Activated CD8-positive, alpha-beta T cell treated with anti-CD3 and anti-CD28 coated beads, Interleukin-2, amount 10 ng/mL, durations not matched to agents 7 days and 5 days (primary cell): Measurements from ENCODE around the gene UFC1. TPM values are rescaled to one million over a fixed set of nuclear protein-coding genes. Genes with fewer than 3 reads are reported as not detected.
"Not testable (repeated sequence)": the region's sequence is repeated elsewhere in the genome, so short reads cannot be mapped to it uniquely, and the experiment has no call there.

Source experiments
- ATAC-seq: fragments of 150-1000 bp; cut with Tn5 transposase; one replicate; pipeline ENCODE4 v1.10.0; 2021; ENCODE audit warnings: moderate library complexity
- CTCF ChIA-PET: fragments of 350-600 bp; sonication (Branson Sonifier 250); formaldehyde crosslinking; loops from one replicate; lab custom pipeline; 2021; ENCODE audit warnings: antibody characterized with exemption; lab: Charles Lee
- POLR2A ChIA-PET: fragments of 350-600 bp; sonication (Branson Sonifier 250); formaldehyde crosslinking; loops from one replicate; lab custom pipeline; 2021; ENCODE audit warnings: antibody characterized with exemption; lab: Charles Lee
- DNase-seq: peaks from one replicate; pipeline ENCODE4 v3.0.0-alpha.2; 2020
- H3K27ac Mint-ChIP-seq: one replicate; pipeline ENCODE4 v1.8.0; 2021; ENCODE audit warnings: mild to moderate bottlenecking, mixed read lengths
- H3K27me3 Mint-ChIP-seq: one replicate; pipeline ENCODE4 v1.8.0; 2021; ENCODE audit warnings: low read depth, mixed read lengths
- H3K36me3 Mint-ChIP-seq: one replicate; pipeline ENCODE4 v1.8.0; 2021; ENCODE audit warnings: low read depth, mixed read lengths
- H3K4me1 Mint-ChIP-seq: one replicate; pipeline ENCODE4 v1.8.0; 2021; ENCODE audit warnings: low read depth, mixed read lengths
- H3K4me3 Mint-ChIP-seq: one replicate; pipeline ENCODE4 v1.8.0; 2021; ENCODE audit warnings: mild to moderate bottlenecking, mixed read lengths
- H3K9me3 Mint-ChIP-seq: one replicate; pipeline ENCODE4 v1.8.0; 2022; ENCODE audit warnings: mixed read lengths; ENCODE audit not compliant: insufficient read depth
- total RNA-seq, 2 experiments: library from RNA; stranded (reverse); gene quantifications; one replicate each; pipeline ENCODE4 v1.2.3, GENCODE V29; 2021

The UFC1 gene
- total RNA-seq = 100 to 1,000 TPM; 103 to 104 TPM

DNA sequence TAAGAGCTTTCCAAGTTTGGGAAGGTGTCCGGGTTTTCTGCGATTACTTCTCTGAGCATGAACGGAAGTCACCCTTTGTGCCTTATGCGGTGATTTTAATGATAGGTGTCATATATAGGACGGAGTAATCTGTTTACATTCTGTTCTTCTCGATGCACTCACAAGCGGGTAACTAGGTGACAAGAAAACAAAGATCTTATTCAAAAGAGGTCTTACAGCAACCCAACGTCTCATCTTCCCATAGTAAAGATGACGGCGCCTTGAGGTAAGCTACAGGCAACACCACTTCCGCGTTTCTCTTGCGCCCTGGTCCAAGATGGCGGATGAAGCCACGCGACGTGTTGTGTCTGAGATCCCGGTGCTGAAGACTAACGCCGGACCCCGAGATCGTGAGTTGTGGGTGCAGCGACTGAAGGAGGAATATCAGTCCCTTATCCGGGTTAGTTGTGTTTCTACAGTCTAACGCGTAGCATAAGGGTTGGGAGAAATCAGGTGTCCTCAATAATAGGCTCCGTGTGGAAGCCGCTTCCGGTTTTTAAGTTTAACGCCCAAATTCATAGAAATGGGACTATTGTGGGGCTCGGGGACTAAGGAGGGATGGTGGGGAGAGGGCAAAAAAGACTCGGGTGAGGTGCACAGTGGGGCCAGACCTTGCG is at the start of gene UFC1:
TSS of gene UFC1 (plus strand) at position 297 of the 656 bp plus-strand sequence. CDS start at position 317, 20 bp downstream.
- POLR2A ChIA-PET = interaction anchor here (0.6 to 6.3 kb wide), 16 partner anchors 8 to 236 kb away, joined by 3 to 51 read pairs (median 6); partner anchors contain the start of genes ARHGAP30, B4GALT3, DEDD and NDUFS2
- peak within 1 kb of the TSS; percentile 88 for H3K4me3 Mint-ChIP-seq
- peak within 1 kb of the TSS; percentile 100 for H3K27ac Mint-ChIP-seq
- CTCF ChIA-PET = interaction anchor here (0.8 to 3.1 kb wide), 8 partner anchors 12 to 156 kb away, joined by 3 to 38 read pairs (median 4); partner anchors contain the start of genes B4GALT3, DEDD, PPOX and TOMM40L
- no peaks in the 10 kb centered on the region for H3K27me3 Mint-ChIP-seq
- H3K9me3 Mint-ChIP-seq = no peaks in the 10 kb centered on the region
- ATAC-seq = peak; percentile 94
- H3K36me3 Mint-ChIP-seq = peaks cover 26% of the 10 kb centered on the region
- peak; percentile 91 for DNase-seq
- peaks cover 26% of the 10 kb centered on the region for H3K4me1 Mint-ChIP-seq

DNA sequence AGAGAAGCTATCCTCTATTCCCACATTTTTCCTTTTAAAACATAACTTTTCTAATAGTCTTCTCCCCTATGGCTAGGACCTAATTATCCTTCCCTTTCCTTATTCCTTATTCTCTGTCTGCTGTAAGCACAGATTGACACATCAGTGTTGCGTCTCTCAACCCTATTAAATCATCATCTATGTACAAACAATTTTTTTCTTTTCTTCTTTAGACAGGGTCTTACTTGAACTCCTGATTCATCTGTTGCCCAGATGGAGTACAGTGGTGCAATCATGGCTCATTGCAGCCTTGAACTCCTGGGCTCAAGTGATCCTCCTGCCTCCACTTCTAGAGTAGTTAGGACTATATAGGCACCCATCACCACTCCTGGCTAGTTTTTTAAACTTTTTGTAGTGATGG is 47.3 kb upstream of the UFC1 start:
- Mint-ChIP-seq H3K27me3 (no peaks in the 10 kb centered on the region), H3K9me3 (no peaks in the 10 kb centered on the region), H3K4me1 (peaks cover 6% of the 10 kb centered on the region), H3K27ac (no peak overlapping the region), H3K4me3 (no peak overlapping the region), H3K36me3 (peaks cover 25% of the 10 kb centered on the region)
- ATAC-seq (no peak), DNase-seq (no peak)
- CTCF ChIA-PET = interaction anchor here (2.5 kb wide), 1 partner anchor 35 kb away, joined by 9 read pairs; no protein-coding TSS in a partner anchor
- POLR2A ChIA-PET = no interaction called here

DNA sequence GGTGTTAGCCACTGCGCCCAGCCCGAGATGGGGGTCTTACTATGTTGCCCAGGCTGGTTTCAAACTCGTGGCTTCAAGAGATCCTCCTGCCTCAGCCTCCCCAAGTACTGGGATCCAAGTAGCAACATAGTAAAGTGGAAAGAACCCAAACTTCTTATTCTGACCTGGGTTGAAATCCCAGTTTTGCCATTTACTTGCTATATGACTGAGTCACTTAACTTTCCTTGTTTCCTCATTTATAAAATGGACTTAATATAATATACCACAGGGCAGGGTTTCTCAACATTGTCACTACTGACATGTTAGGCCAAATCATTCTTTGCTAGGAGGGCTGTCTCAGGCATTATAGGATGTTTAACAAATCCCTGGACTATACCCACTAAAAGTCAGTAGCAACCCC is 42.7 kb upstream of the UFC1 start:
- ChIA-PET POLR2A (no interaction called here), CTCF (interaction anchor here (2.7 kb wide), 1 partner anchor 14 kb away, joined by 10 read pairs; no protein-coding TSS in a partner anchor)
- no peaks in the 10 kb centered on the region for H3K9me3 Mint-ChIP-seq
- ATAC-seq = no peak
- DNase-seq = no peak
- H3K4me3 Mint-ChIP-seq = no peak overlapping the region
- peaks cover 24% of the 10 kb centered on the region for H3K36me3 Mint-ChIP-seq
- H3K4me1 Mint-ChIP-seq = peaks cover 38% of the 10 kb centered on the region
- H3K27me3 Mint-ChIP-seq = no peaks in the 10 kb centered on the region
- no peak overlapping the region for H3K27ac Mint-ChIP-seq

DNA sequence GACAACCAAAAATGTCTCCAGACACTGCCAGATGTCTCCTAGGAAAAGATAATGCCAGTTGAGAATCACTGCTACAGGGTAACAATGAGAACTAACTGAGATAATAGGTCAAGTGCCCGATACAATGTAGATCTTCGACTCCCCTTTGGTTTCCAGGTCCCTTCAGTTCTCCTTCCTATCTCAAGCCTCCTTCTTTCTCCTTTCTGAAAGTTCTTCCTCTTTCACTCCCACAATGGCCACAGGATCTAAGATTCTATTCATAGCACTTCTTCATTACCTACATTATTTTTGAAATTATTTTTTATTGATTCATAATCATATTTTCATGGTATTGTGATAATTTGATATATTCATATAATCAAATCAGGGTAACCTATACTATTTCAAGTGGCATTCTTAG is 42.3 kb upstream of the UFC1 start:
- DNase-seq = no peak
- Mint-ChIP-seq H3K27me3 (no peaks in the 10 kb centered on the region), H3K36me3 (peaks cover 22% of the 10 kb centered on the region), H3K4me3 (no peak overlapping the region), H3K4me1 (peaks cover 42% of the 10 kb centered on the region), H3K9me3 (no peaks in the 10 kb centered on the region), H3K27ac (no peak overlapping the region)
- no peak for ATAC-seq
- ChIA-PET CTCF (interaction anchor here (0.9 to 2.7 kb wide), 5 partner anchors 11 to 113 kb away, joined by 3 to 11 read pairs (median 4); partner anchors contain the start of gene KLHDC9), POLR2A (interaction anchor here (0.6 to 1.0 kb wide), 2 partner anchors 21 to 84 kb away, joined by 3 read pairs; partner anchors contain the start of gene DEDD)

DNA sequence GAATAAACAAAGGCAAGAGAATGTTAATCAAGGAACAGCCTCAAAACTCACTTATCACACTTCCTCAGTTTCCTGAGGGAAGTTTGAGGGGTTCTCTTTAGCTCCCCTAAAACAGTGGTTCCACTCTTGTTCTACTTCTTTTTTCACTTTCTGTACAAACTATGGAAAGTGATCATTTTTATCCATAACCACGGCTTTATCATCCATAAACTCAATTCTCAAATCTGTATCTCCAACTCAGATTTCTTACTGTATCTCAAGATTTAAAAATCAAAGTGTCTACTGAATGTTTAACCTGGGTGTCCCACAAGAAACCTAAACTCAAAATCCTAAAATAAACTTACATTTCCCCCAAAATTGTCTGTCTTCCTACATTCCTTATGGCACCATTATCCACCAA is 39.9 kb upstream of the UFC1 start:
- DNase-seq (no peak), ATAC-seq (no peak)
- ChIA-PET POLR2A (no interaction called here), CTCF (interaction anchor here (0.7 to 2.7 kb wide), 3 partner anchors 16 to 17 kb away, joined by 4 to 10 read pairs (median 5); partner anchors contain the start of gene KLHDC9)
- Mint-ChIP-seq H3K4me3 (no peak overlapping the region), H3K9me3 (no peaks in the 10 kb centered on the region), H3K4me1 (peaks cover 53% of the 10 kb centered on the region), H3K27me3 (no peaks in the 10 kb centered on the region), H3K36me3 (peaks cover 23% of the 10 kb centered on the region), H3K27ac (no peak overlapping the region)

DNA sequence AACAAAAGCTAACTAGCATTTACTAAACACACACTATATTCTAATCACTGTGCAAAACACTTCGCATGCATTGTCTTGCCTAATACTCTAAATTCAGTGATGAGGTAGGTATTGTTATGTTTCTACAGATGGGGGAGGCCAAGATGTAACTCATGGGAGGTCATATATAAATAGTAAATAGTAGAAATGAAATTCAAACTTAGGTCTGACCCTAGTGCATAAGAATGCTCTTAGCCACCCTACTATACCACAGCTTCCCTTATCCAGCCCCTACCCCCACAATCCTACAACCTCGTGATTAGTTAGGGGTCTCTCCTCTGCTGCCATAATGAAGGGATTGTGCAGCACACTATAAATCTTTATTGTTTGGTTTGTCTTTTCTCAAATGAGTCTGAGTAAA is 39.2 kb upstream of the UFC1 start:
- H3K27me3 Mint-ChIP-seq = no peaks in the 10 kb centered on the region
- no peaks in the 10 kb centered on the region for H3K9me3 Mint-ChIP-seq
- no peak overlapping the region for H3K4me3 Mint-ChIP-seq
- CTCF ChIA-PET = interaction anchor here (0.7 to 1.3 kb wide), 3 partner anchors 13 to 18 kb away, joined by 3 to 5 read pairs (median 4); partner anchors contain the start of gene KLHDC9
- no peak for ATAC-seq
- H3K4me1 Mint-ChIP-seq = peaks cover 59% of the 10 kb centered on the region
- POLR2A ChIA-PET = no interaction called here
- peaks cover 24% of the 10 kb centered on the region for H3K36me3 Mint-ChIP-seq
- DNase-seq = no peak
- peak overlapping the region; percentile 12 for H3K27ac Mint-ChIP-seq

DNA sequence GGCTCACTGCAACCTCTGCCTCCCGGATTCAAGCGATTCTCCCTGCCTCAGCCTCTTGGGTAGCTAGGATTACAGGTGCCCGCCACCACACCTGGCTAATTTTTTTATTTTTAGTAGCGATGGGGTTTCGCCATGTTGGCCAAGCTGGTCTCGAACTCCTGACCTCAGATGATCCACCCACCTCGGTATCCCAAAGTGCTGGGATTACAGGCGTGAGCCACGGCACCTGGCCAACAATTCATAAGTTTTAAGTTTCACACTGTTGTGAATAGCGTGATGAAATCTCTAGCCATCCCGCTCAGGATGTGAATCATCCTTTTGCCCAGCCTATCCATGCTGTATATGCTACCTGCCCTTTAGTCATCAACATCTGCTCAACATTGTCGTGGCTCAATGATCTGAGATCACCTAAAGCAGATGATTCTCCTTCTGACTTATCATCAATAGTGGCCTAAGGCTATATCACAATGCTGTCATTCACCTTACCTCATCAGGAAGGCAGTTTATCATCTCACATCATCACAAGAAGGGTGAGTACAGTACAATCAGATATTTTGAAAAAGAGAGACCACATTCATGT is 38.6 kb upstream of the UFC1 start:
- ChIA-PET CTCF (interaction anchor here (0.8 kb wide), 1 partner anchor 13 kb away, joined by 3 read pairs; no protein-coding TSS in a partner anchor), POLR2A (no interaction called here)
- H3K27ac Mint-ChIP-seq = no peak overlapping the region
- DNase-seq (no peak), ATAC-seq (no peak)
- no peaks in the 10 kb centered on the region for H3K9me3 Mint-ChIP-seq
- peaks cover 29% of the 10 kb centered on the region for H3K36me3 Mint-ChIP-seq
- H3K27me3 Mint-ChIP-seq = no peaks in the 10 kb centered on the region
- H3K4me3 Mint-ChIP-seq = no peak overlapping the region
- peaks cover 65% of the 10 kb centered on the region for H3K4me1 Mint-ChIP-seq

DNA sequence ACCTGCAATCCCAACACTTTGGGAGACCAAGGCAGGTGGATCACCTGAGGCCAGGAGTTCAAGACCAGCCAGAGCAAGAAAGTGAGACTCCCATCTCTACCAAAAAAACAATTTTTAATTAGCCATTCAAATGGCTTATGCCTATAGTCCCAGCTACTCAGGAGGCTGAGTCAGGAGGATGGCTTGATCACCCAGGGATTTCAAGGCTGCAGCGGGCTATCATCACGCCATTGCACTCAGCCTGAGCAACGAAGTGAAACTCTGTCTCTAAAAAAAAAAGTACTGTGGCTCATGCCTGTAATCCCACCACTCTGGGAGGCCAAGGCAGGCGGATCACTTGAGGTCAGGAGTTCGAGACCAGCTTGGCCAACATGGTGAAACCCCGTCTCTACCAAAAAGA is 37.8 kb upstream of the UFC1 start:
- ChIA-PET CTCF (interaction anchor here (1.0 to 2.4 kb wide), 2 partner anchors 16 to 65 kb away, joined by 4 to 11 read pairs; partner anchors contain the start of gene DEDD), POLR2A (interaction anchor here (0.6 to 3.3 kb wide), 4 partner anchors 16 to 409 kb away, joined by 3 to 28 read pairs (median 16); partner anchors contain the start of genes DEDD and USF1)
- not testable (repeated sequence) for H3K9me3 Mint-ChIP-seq, DNase-seq, H3K27me3 Mint-ChIP-seq, ATAC-seq
- Mint-ChIP-seq H3K27ac (peak overlapping the region; percentile 12), H3K36me3 (peaks cover 33% of the 10 kb centered on the region), H3K4me3 (peak overlapping the region; percentile 92), H3K4me1 (peaks cover 66% of the 10 kb centered on the region)

DNA sequence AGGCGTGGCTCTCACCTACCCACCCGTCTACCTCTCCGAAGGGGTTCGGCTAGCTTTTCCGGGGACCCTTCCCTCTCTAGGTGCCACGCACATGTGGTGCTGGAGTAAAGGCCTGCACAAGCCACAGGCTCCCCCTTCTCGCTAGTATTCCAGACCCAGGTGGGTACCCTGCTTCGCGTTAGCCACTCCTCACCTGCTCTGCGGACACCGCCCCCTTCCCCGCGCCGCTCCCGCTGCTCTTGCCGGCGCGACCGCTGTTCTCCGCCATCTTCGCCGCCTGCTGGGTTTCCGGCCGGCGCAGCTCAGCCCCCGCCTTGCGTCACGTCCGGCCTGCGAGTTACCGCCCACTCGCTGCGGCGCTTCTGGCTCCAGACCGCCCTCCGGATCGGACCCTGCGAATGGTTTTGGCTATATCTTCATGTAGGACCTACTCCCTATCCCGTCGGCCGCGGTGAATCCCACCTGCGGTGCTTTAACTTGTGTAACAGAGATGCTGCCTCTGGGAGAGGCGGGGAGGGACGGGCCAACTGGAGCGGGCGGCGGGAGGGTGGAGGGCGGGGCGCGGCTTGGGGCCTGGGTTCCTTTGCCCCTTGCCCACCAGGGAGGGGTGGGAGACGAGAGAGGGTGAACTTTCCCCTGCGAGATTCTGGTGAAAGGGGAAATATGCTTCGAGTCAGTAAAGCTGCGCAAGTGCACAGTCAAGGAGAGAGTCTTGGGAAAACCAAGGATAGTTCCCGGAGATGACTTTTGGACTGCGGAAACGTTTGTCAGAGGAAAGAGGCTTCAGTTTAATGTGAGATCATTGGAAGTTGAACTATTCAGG is 35.8 kb upstream of the UFC1 start, which contains the start of the genes NIT1 and PFDN2:
TSS of gene NIT1 (plus strand) at position 347 of the 823 bp plus-strand sequence. CDS start at position 419, 72 bp downstream.
TSS of gene PFDN2 (minus strand) at position 279 of the 823 bp plus-strand sequence. CDS start at position 268, 11 bp downstream.
- H3K4me1 Mint-ChIP-seq = peaks cover 56% of the 10 kb centered on the region
- POLR2A ChIA-PET = interaction anchor here (0.6 to 3.3 kb wide), 16 partner anchors 9 to 72 kb away, joined by 3 to 28 read pairs (median 4); partner anchors contain the start of genes ARHGAP30, DEDD, KLHDC9 and UFC1
- CTCF ChIA-PET = interaction anchor here (0.7 to 2.4 kb wide), 16 partner anchors 9 to 282 kb away, joined by 3 to 11 read pairs (median 4); partner anchors contain the start of genes DEDD, PPOX and USF1
- ATAC-seq (peak; percentile 88), DNase-seq (peak; percentile 90)
- H3K27me3 Mint-ChIP-seq = no peaks in the 10 kb centered on the region
- peak within 1 kb of the TSS; percentile 95 for H3K27ac Mint-ChIP-seq
- no peaks in the 10 kb centered on the region for H3K9me3 Mint-ChIP-seq
- peaks cover 51% of the 10 kb centered on the region for H3K36me3 Mint-ChIP-seq
- peak within 1 kb of the TSS; percentile 92 for H3K4me3 Mint-ChIP-seq

DNA sequence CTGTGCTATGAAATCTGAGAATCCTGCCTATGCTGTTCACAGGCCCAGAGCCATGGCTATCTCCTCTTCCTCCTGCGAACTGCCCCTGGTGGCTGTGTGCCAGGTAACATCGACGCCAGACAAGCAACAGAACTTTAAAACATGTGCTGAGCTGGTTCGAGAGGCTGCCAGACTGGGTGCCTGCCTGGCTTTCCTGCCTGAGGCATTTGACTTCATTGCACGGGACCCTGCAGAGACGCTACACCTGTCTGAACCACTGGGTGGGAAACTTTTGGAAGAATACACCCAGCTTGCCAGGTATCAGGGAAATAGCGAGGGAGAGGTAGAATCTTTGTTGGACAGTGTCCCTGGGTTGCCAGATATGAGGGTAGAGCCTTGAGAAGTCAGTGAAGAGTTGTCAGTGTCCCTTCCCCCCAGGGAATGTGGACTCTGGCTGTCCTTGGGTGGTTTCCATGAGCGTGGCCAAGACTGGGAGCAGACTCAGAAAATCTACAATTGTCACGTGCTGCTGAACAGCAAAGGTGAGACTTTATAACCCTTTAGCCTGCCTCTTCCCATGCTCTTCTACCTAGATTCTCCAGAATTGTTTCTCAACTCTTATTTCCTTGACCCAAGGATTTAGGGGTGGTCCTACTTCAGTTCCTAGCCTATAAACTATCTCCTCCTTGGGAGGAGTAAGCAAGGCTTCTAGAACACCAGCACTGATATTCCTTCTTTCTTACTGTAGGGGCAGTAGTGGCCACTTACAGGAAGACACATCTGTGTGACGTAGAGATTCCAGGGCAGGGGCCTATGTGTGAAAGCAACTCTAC is 34.5 kb upstream of the UFC1 start:
- ATAC-seq = peak; percentile 37
- Mint-ChIP-seq H3K4me1 (peaks cover 43% of the 10 kb centered on the region), H3K36me3 (peaks cover 55% of the 10 kb centered on the region), H3K9me3 (no peaks in the 10 kb centered on the region), H3K4me3 (peak overlapping the region; percentile 92), H3K27me3 (no peaks in the 10 kb centered on the region), H3K27ac (peak overlapping the region; percentile 95)
- ChIA-PET CTCF (interaction anchor here (0.9 to 2.3 kb wide), 7 partner anchors 8 to 26 kb away, joined by 3 to 6 read pairs (median 4); partner anchors contain the start of gene DEDD), POLR2A (interaction anchor here (0.9 to 3.3 kb wide), 3 partner anchors 14 to 62 kb away, joined by 4 to 28 read pairs (median 4); partner anchors contain the start of genes DEDD and UFC1)
- DNase-seq = peak; percentile 68
